ENCODE data around the gene POLH. TPM values are rescaled to one million over a fixed set of nuclear protein-coding genes. Genes with fewer than 3 reads are reported as not detected.
"Not testable (repeated sequence)": the region's sequence is repeated elsewhere in the genome, so short reads cannot be mapped to it uniquely, and the experiment has no call there.

Gene POLH
- total RNA-seq = 10 to 100 TPM in 1 of 4 donors, 1 to 10 TPM in 3; 2.2 to 10.6 (median 7.0) TPM

GRCh38 chr6:43575772-43576551, at the start of gene POLH, which contains the start of gene XPO5:
TSS of gene POLH (plus strand) at chr6:43576185. CDS start at chr6:43582320, 6,135 bp downstream.
TSS of gene XPO5 (minus strand) at chr6:43576038. CDS start at chr6:43575864, 174 bp downstream.
- H3K27me3 ChIP-seq = no peaks in the 10 kb centered on the region
- in situ Hi-C loops (cut with MboI; ENCODE audit: low pct_ligation_motif_present in 1 of 4, low pct_unique_long_range_greater_than_20kb in 1 of 4, low sequenced_read_pairs in 3 of 4) = no loop called here
- peaks cover 0 to 18% (median 0%) of the 10 kb centered on the region in 4 donors for H3K36me3 ChIP-seq
- no peaks in the 10 kb centered on the region for H3K9me3 ChIP-seq
- TF ChIP-seq CTCF (IDR thresholded peaks at IDR 0.05) (peak in 2 of 5 experiments; percentile 8 to 26), POLR2AphosphoS5 (IDR thresholded peaks at IDR 0.05) (peak; percentile 96 to 98 (median 97)), POLR2A (IDR thresholded peaks at IDR 0.05) (peak; percentile 91), EP300 (IDR thresholded peaks at IDR 0.05; ENCODE audit: low read depth) (no peak)
- intact Hi-C loops (cut with DNase I; ENCODE audit: low total_unique reads) = no loop called here
- peaks cover 15 to 36% (median 23%) of the 10 kb centered on the region in 4 donors for H3K4me1 ChIP-seq
- H3K27ac ChIP-seq = peak within 1 kb of the TSS; percentile 82 to 90 (median 88)
- peak within 1 kb of the TSS; percentile 73 to 94 (median 82) for H3K4me3 ChIP-seq
- DNase-seq = peak; percentile 96
- WGBS, 2 donors (ENCODE audit: low coverage in 1 of 2) = 1 to 3% methylated on average over 3 to 66 of the region's 76 CpGs

- H3K36me3 ChIP-seq = peaks cover 0 to 35% (median 12%) of the 10 kb centered on the region in 4 donors
- no peak overlapping the region for H3K4me3 ChIP-seq
- no peaks in the 10 kb centered on the region for H3K4me1 ChIP-seq
- H3K9me3 ChIP-seq = no peaks in the 10 kb centered on the region
- no peak overlapping the region for H3K27ac ChIP-seq
- no peaks in the 10 kb centered on the region for H3K27me3 ChIP-seq
- in situ Hi-C loops (cut with MboI; ENCODE audit: low pct_ligation_motif_present in 1 of 4, low pct_unique_long_range_greater_than_20kb in 1 of 4, low sequenced_read_pairs in 3 of 4) (no loop called here), intact Hi-C loops (cut with DNase I; ENCODE audit: low total_unique reads) (no loop called here)
- TF ChIP-seq POLR2AphosphoS5 (IDR thresholded peaks at IDR 0.05) (no peak), EP300 (IDR thresholded peaks at IDR 0.05; ENCODE audit: low read depth) (no peak), CTCF (IDR thresholded peaks at IDR 0.05) (no peak), POLR2A (IDR thresholded peaks at IDR 0.05) (no peak)
- 94% methylated on average over 1 of the region's 1 CpG; no CpG with 5 or more reads in 1 of the 2 donors for WGBS, 2 donors (ENCODE audit: low coverage in 1 of 2)
- DNase-seq = no peak
Observed at GRCh38 chr6:43532201-43532600, 43.8 kb upstream of the POLH start.

- WGBS, 2 donors (ENCODE audit: low coverage in 1 of 2) = 96 to 100% methylated on average over 7 to 13 of the region's 17 CpGs
- intact Hi-C loops (cut with DNase I; ENCODE audit: low total_unique reads); H3K9me3 ChIP-seq; H3K4me3 ChIP-seq; in situ Hi-C loops (cut with MboI; ENCODE audit: low pct_ligation_motif_present in 1 of 4, low pct_unique_long_range_greater_than_20kb in 1 of 4, low sequenced_read_pairs in 3 of 4); DNase-seq; H3K27me3 ChIP-seq; H3K4me1 ChIP-seq; H3K27ac ChIP-seq: not testable (repeated sequence)
- peaks cover 0 to 23% (median 5%) of the 10 kb centered on the region in 4 donors for H3K36me3 ChIP-seq
Observed at GRCh38 chr6:43538986-43539385, 37.0 kb upstream of the POLH start.

- intact Hi-C loops (cut with DNase I; ENCODE audit: low total_unique reads); DNase-seq; in situ Hi-C loops (cut with MboI; ENCODE audit: low pct_ligation_motif_present in 1 of 4, low pct_unique_long_range_greater_than_20kb in 1 of 4, low sequenced_read_pairs in 3 of 4); H3K27me3 ChIP-seq; H3K9me3 ChIP-seq; H3K4me3 ChIP-seq; H3K27ac ChIP-seq; H3K4me1 ChIP-seq: not testable (repeated sequence)
- 98 to 100% methylated on average over 7 to 20 of the region's 20 CpGs for WGBS, 2 donors (ENCODE audit: low coverage in 1 of 2)
- H3K36me3 ChIP-seq = peaks cover 0 to 27% (median 7%) of the 10 kb centered on the region in 4 donors
Observed at GRCh38 chr6:43539409-43539808, 36.6 kb upstream of the POLH start.

- H3K27me3 ChIP-seq = no peaks in the 10 kb centered on the region
- 94 to 100% methylated on average over 5 of the region's 5 CpGs for WGBS, 2 donors (ENCODE audit: low coverage in 1 of 2)
- intact Hi-C loops (cut with DNase I; ENCODE audit: low total_unique reads) (no loop called here), in situ Hi-C loops (cut with MboI; ENCODE audit: low pct_ligation_motif_present in 1 of 4, low pct_unique_long_range_greater_than_20kb in 1 of 4, low sequenced_read_pairs in 3 of 4) (no loop called here)
- DNase-seq = no peak
- no peaks in the 10 kb centered on the region for H3K4me1 ChIP-seq
- TF ChIP-seq POLR2A (IDR thresholded peaks at IDR 0.05) (no peak), POLR2AphosphoS5 (IDR thresholded peaks at IDR 0.05) (no peak), EP300 (IDR thresholded peaks at IDR 0.05; ENCODE audit: low read depth) (no peak), CTCF (IDR thresholded peaks at IDR 0.05) (no peak)
- no peak overlapping the region for H3K4me3 ChIP-seq
- no peak overlapping the region for H3K27ac ChIP-seq
- H3K36me3 ChIP-seq = peaks cover 0 to 31% (median 8%) of the 10 kb centered on the region in 4 donors
- no peaks in the 10 kb centered on the region for H3K9me3 ChIP-seq
Observed at GRCh38 chr6:43540507-43540906, 35.5 kb upstream of the POLH start.
